Spleen (tissue), 11 donors: ENCODE data around the gene ATP13A1. TPM values are rescaled to one million over a fixed set of nuclear protein-coding genes. Genes with fewer than 3 reads are reported as not detected.
A peak's percentile ranks its signal among the peaks of the same experiment; 100 is the strongest.

Experiments used
- DNase-seq: peaks from one replicate; pipeline ENCODE4 v3.0.0-alpha.2; 2020
- H3K27ac ChIP-seq, 8 donors: fragments of 200-600 bp; sonication (generic) in 7 of 8; 1 replicate in 4 of 8; 2 replicates in 4 of 8; pipeline versions ENCODE4 v1.5.0 to v1.8.0; 2016 to 2021; ENCODE audit warnings: inconsistent platforms in 4 of 8, mild to moderate bottlenecking in 4 of 8, moderate library complexity in 1 of 8
- H3K27me3 ChIP-seq, 7 donors: fragments of 200-600 bp; sonication (generic) in 6 of 7; replicated peaks in 1 of 7; 1 replicate in 4 of 7; 2 replicates in 3 of 7; pipeline versions ENCODE4 v1.5.0 to v1.8.0; 2016 to 2021; ENCODE audit warnings: inconsistent platforms in 3 of 7, mild to moderate bottlenecking in 1 of 7
- H3K36me3 ChIP-seq, 6 donors: fragments of 200-600 bp; sonication (generic) in 5 of 6; 1 replicate in 4 of 6; 2 replicates in 2 of 6; pipeline versions ENCODE4 v1.5.0 to v1.8.0; 2016 to 2021; ENCODE audit warnings: inconsistent platforms in 2 of 6
- H3K4me1 ChIP-seq, 6 donors: fragments of 200-600 bp; sonication (generic) in 5 of 6; 1 replicate in 3 of 6; 2 replicates in 3 of 6; pipeline versions ENCODE4 v1.5.0 to v1.8.0; 2016 to 2021; ENCODE audit warnings: inconsistent platforms in 3 of 6
- H3K4me3 ChIP-seq, 8 donors: fragments of 200-600 bp; sonication (generic) in 7 of 8; 1 replicate in 4 of 8; 2 replicates in 4 of 8; pipeline versions ENCODE4 v1.5.0 to v1.8.0; 2016 to 2021; ENCODE audit warnings: inconsistent platforms in 4 of 8, mild to moderate bottlenecking in 4 of 8, moderate library complexity in 2 of 8
- H3K9me3 ChIP-seq, 8 donors: fragments of 200-600 bp; sonication (generic) in 7 of 8; 1 replicate in 4 of 8; 2 replicates in 4 of 8; pipeline versions ENCODE4 v1.5.0 to v1.8.0; 2016 to 2021; ENCODE audit warnings: inconsistent platforms in 4 of 8
- POLR2A ChIP-seq, 3 donors: fragments of 450-650 bp; IDR thresholded peaks; one replicate each; pipeline ENCODE4 v1.5.1; 2017; ENCODE audit warnings: antibody characterized with exemption in 3 of 3, mild to moderate bottlenecking in 1 of 3
- POLR2AphosphoS5 ChIP-seq, 3 donors: sonication (generic); formaldehyde crosslinking; IDR thresholded peaks; one replicate each; pipeline ENCODE4 v1.5.1; 2017; ENCODE audit warnings: antibody characterized with exemption in 3 of 3
- WGBS, 5 donors: extraction: QIAGEN DNeasy Blood & Tissue Kit in 3 of 5; methylation state at CpG; one replicate each; pipeline versions ENCODE4 v1.1.5 to v1.1.7; 2013 to 2018; 5-methylcytosine and 5-hydroxymethylcytosine counted together
- intact Hi-C: fragments of 100-400 bp; cut with DNase I; formaldehyde crosslinking; loops from one replicate; pipeline ENCODE4 v1.15.0; 2023; ENCODE audit warnings: low total_unique reads
- polyA plus RNA-seq, 3 donors: library from polyadenylated mRNA; stranded (reverse); fragments of 200-250 nt; gene quantifications; one replicate each; pipeline ENCODE4 v1.2.1, GENCODE V29; 2013
- total RNA-seq, 7 donors: library from RNA; depleted of rRNA in 3 of 7; stranded (reverse); fragments of >200 nt in 3 of 7; fragmentation: NEBNext Ultra II Directional in 4 of 7; extraction: Animal tissue kit (Norgen Biotek cat#: 25700) in 4 of 7; gene quantifications; one replicate each; pipeline versions ENCODE4 v1.1.0 to v1.2.1, GENCODE V29; 2016 to 2021
- TF ChIP-seq, protein P1 (sequence below), 11 experiments: fragments of 200-600 bp in 7 of 11; fragments of 450-650 bp in 4 of 11; sonication (generic) in 4 of 11; IDR thresholded peaks in 8 of 11; conservative IDR thresholded peaks in 3 of 11; 1 replicate in 7 of 11; 2 replicates in 4 of 11; pipeline versions ENCODE4 v1.4.0 to v1.8.0; 2016 to 2021; ENCODE audit warnings: antibody characterized with exemption in 11 of 11, inconsistent platforms in 4 of 11, mild to moderate bottlenecking in 1 of 11
- donor health status: healthy with polysubstance abuse.
- donor health status: DM: no; HTN: no; CAD: no; lungs with moderate emphysema.
- donor health status: DM: no; HTN: no; CAD: no.
- donor health status: Bipolar disorder and iron deficiency.
- donor health status: healthy.
- donor health status: DM: no; HTN: no; CAD: no.
- donor health status: DM: yes; HTN: yes; CAD: no.

Gene ATP13A1
- total and polyA plus RNA-seq, 10 donors, result 39.7 to 301 (median 99.7) TPM

DNA sequence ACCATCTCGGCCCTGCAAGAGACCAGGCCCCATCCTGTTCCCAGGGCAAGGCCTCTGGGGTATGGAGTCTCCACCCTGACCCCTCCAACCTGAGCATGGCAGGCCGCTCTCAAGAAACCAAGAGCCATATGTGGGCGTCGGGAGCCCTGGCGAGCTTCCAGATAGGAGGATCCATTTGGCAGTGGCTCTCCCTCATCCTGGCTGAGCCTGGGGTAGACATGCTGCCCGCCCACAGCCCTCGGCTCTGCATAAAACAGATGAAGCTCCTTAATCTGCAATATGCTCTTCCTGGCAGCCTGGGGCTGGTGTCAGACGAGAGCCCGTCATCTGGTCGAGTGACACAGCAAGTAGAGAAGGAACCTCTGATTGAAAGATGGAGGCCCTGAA, 6.1 kb downstream of the ATP13A1 start:
- H3K27me3 ChIP-seq, result no peaks in the 10 kb centered on the region
- no peak overlapping the region for H3K27ac ChIP-seq
- no peaks in the 10 kb centered on the region for H3K9me3 ChIP-seq
- H3K4me3 ChIP-seq, result no peak overlapping the region
- intact Hi-C loops, result no loop called here
- H3K36me3 ChIP-seq, result peaks cover 18 to 92% (median 80%) of the 10 kb centered on the region in 6 donors
- peak; percentile 45 for DNase-seq
- H3K4me1 ChIP-seq, result peaks cover 11 to 31% (median 23%) of the 10 kb centered on the region in 6 donors
- 83 to 90% (median 85%) methylated on average over 6 to 10 of the region's 10 CpGs for WGBS, 5 donors
- TF ChIP-seq, protein P1, sequence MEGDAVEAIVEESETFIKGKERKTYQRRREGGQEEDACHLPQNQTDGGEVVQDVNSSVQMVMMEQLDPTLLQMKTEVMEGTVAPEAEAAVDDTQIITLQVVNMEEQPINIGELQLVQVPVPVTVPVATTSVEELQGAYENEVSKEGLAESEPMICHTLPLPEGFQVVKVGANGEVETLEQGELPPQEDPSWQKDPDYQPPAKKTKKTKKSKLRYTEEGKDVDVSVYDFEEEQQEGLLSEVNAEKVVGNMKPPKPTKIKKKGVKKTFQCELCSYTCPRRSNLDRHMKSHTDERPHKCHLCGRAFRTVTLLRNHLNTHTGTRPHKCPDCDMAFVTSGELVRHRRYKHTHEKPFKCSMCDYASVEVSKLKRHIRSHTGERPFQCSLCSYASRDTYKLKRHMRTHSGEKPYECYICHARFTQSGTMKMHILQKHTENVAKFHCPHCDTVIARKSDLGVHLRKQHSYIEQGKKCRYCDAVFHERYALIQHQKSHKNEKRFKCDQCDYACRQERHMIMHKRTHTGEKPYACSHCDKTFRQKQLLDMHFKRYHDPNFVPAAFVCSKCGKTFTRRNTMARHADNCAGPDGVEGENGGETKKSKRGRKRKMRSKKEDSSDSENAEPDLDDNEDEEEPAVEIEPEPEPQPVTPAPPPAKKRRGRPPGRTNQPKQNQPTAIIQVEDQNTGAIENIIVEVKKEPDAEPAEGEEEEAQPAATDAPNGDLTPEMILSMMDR (IDR thresholded peaks at IDR 0.05 in 8 of 11, conservative IDR thresholded peaks at IDR 0.05 in 3 of 11), result no peak
- no peak for TF ChIP-seq POLR2A (IDR thresholded peaks at IDR 0.05)
- TF ChIP-seq POLR2AphosphoS5 (IDR thresholded peaks at IDR 0.05), result no peak

DNA sequence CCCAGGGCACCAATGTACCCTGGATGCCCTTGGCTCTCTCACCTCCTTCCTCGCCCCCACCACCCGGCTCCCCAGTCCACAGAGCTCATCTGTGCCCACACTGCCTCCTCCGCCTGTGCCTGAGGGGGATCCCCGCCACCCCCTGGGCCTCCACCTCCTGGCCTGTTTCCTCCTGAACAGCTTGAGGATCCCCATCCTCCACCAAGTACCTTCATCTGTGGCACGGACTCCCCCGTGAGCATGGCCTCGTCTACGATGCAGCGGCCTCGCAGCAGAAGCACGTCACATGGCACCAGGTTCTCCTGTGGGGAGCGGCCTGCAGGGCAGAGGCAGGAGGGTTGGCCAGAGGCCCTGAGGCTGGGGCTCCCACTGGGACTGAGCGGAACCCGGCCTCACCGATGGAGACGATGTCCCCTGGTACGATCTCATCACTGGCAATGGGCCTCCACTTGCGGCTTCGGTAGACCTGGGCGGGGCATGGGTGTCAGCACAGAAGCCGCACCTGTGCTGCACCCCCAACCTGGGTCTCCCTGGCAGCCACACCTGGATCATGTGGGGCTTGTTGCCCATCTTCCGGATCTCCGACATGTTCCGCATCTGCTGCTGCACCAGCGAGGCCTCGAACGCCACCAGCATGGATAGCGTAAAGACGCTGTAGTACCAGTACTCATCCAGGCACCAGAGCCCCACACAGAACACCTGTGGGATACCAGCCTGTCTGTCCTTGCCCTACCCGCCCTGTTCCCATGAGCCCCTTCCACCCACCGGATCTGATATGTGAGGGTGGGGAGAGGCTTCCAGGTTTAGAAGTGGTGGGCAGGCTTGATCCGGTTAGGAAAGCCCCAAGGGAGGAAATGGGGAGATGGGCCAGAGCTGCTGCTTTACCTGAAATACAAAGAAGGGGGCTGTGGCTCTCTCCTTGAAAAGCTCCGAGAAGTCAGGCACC, 6.8 kb downstream of the ATP13A1 start:
- intact Hi-C loops, result no loop called here
- H3K36me3 ChIP-seq, result peaks cover 18 to 99% (median 86%) of the 10 kb centered on the region in 6 donors
- H3K4me3 ChIP-seq, result no peak overlapping the region
- WGBS, 5 donors, result 93 to 98% (median 95%) methylated on average over 27 to 33 of the region's 33 CpGs
- DNase-seq, result peak; percentile 73
- peaks cover 5 to 24% (median 16%) of the 10 kb centered on the region in 6 donors for H3K4me1 ChIP-seq
- TF ChIP-seq, protein P1 (IDR thresholded peaks at IDR 0.05 in 8 of 11, conservative IDR thresholded peaks at IDR 0.05 in 3 of 11), result no peak
- peak; percentile 16 to 65 (median 27) for TF ChIP-seq POLR2AphosphoS5 (IDR thresholded peaks at IDR 0.05)
- H3K9me3 ChIP-seq, result no peaks in the 10 kb centered on the region
- no peak overlapping the region for H3K27ac ChIP-seq
- no peaks in the 10 kb centered on the region for H3K27me3 ChIP-seq

DNA sequence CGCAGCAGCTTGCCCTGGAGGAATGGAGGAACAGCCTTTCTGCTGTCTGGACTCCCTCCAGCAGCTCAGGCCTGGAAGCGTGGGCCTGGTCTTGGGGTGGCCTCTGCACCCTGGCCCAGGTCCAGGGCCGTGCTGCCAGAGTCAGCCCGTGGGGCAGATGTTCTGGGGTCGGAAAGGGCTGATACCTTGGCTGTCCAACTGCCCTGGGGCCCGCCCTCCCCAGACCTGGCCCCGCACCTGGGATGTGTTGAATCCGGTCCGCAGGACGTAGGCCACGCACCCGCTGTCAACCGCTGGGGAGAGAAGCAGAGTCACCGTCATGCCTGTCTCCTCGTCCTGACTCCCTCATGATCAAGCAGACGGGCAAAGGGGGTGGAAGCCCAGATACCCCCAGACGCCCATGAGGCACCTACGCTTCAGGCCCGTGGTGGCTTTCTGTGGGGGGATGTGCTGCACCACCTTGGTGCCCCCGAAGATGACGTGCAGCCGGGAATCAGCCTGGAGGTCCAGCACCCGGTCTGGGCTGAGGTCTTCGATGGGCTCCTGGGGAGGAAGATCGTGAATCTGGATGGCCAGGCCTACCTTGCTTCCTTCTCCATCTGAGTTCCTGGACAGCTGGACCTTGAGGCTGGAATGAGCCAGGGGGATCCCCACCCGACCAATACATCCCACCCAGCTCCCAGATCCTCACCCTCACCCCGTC, 7.7 kb downstream of the ATP13A1 start:
- Histone ChIP-seq H3K27me3 (no peaks in the 10 kb centered on the region), H3K4me3 (no peak overlapping the region), H3K27ac (no peak overlapping the region), H3K4me1 (peaks cover 3 to 15% (median 7%) of the 10 kb centered on the region in 6 donors), H3K9me3 (no peaks in the 10 kb centered on the region), H3K36me3 (peaks cover 18 to 100% (median 96%) of the 10 kb centered on the region in 6 donors)
- TF ChIP-seq POLR2AphosphoS5 (IDR thresholded peaks at IDR 0.05) (peak in 1 of 3 donors; percentile 44), POLR2A (IDR thresholded peaks at IDR 0.05) (no peak)
- TF ChIP-seq, protein P1 (IDR thresholded peaks at IDR 0.05 in 8 of 11, conservative IDR thresholded peaks at IDR 0.05 in 3 of 11), result no peak
- 93 to 97% (median 96%) methylated on average over 15 to 27 of the region's 27 CpGs for WGBS, 5 donors
- DNase-seq, result peak; percentile 58
- intact Hi-C loops, result no loop called here
